DND-41 (cell line): ENCODE measurements around the gene STK11.

Experiments used
- ATAC-seq: fragments of 200-7000 bp; cut with Tn5 transposase; 3 replicates; pipeline ENCODE4 v1.9.1; 2021; ENCODE audit warnings: low read depth; ENCODE audit not compliant: insufficient read depth
- DNase-seq: peaks from one replicate; pipeline ENCODE4 v3.0.0-alpha.2; 2020
- H2AFZ ChIP-seq: 2 replicates; pipeline ENCODE4 v1.6.0; 2012; ENCODE audit warnings: low read depth, low read length
- H3K27ac ChIP-seq: 2 replicates; pipeline ENCODE4 v1.5.1; 2012; ENCODE audit warnings: low read length, inconsistent platforms
- H3K27me3 ChIP-seq: fragments of 200-600 bp; sonication (generic); 2 replicates; pipeline ENCODE4 v1.6.0; 2012; ENCODE audit warnings: low read length, mild to moderate bottlenecking, inconsistent platforms; ENCODE audit not compliant: insufficient read depth, poor library complexity
- H3K36me3 ChIP-seq: 2 replicates; pipeline ENCODE4 v1.5.1; 2012; ENCODE audit warnings: low read length, inconsistent platforms; ENCODE audit not compliant: insufficient read depth
- H3K4me1 ChIP-seq: 2 replicates; pipeline ENCODE4 v1.5.1; 2012; ENCODE audit warnings: mild to moderate bottlenecking, low read length; ENCODE audit not compliant: insufficient read depth
- H3K4me2 ChIP-seq: 2 replicates; pipeline ENCODE4 v1.6.0; 2012; ENCODE audit warnings: mild to moderate bottlenecking, moderate library complexity, low read length, inconsistent platforms; ENCODE audit not compliant: insufficient read depth
- H3K4me3 ChIP-seq, 2 experiments: fragments of 200-600 bp in 1 of 2; shearing (Covaris generic) in 1 of 2; 2 replicates each; pipeline ENCODE4 v1.5.1; 2012 to 2016; ENCODE audit warnings: inconsistent platforms in 2 of 2, low read length in 2 of 2, mild to moderate bottlenecking in 2 of 2, low read depth in 1 of 2, moderate library complexity in 1 of 2
- H3K79me2 ChIP-seq: 2 replicates; pipeline ENCODE4 v1.6.0; 2012; ENCODE audit warnings: low read length, inconsistent platforms; ENCODE audit not compliant: insufficient read depth
- H3K9ac ChIP-seq: 2 replicates; pipeline ENCODE4 v1.6.0; 2012; ENCODE audit warnings: low read depth, mild to moderate bottlenecking, inconsistent platforms, low read length, moderate library complexity
- H3K9me3 ChIP-seq: 2 replicates; pipeline ENCODE4 v1.5.1; 2012; ENCODE audit warnings: low read length, moderate library complexity, mild to moderate bottlenecking, inconsistent platforms; ENCODE audit not compliant: insufficient read depth, severe bottlenecking
- H4K20me1 ChIP-seq: 2 replicates; pipeline ENCODE4 v1.6.0; 2012; ENCODE audit warnings: low read length; ENCODE audit not compliant: insufficient read depth
- EZH2 ChIP-seq: IDR thresholded peaks from 3 replicates; pipeline ENCODE4 v1.6.1; 2012; ENCODE audit warnings: borderline replicate concordance, low read depth, mild to moderate bottlenecking, moderate library complexity, low read length, inconsistent platforms; ENCODE audit not compliant: severe bottlenecking
- TF ChIP-seq, protein P1 (sequence below): IDR thresholded peaks from 2 replicates; pipeline ENCODE4 v1.5.1; 2012; ENCODE audit warnings: borderline replicate concordance, low read length, moderate library complexity, mild to moderate bottlenecking; ENCODE audit not compliant: poor library complexity, severe bottlenecking; ENCODE audit errors: extremely low read depth

Gene STK11

GRCh38 chr19:1237027-1237659 is 31.6 kb downstream of the STK11 start:
- no peaks in the 10 kb centered on the region; the same call in 1 of the 2 replicates for H3K36me3 ChIP-seq
- peaks cover 6% of the 10 kb centered on the region for H3K27me3 ChIP-seq
- H3K4me2 ChIP-seq, result peak overlapping the region; percentile 77
- DNase-seq, result no peak
- H2AFZ ChIP-seq, result peak overlapping the region; percentile 37; the same call in 1 of the 2 replicates
- H3K27ac ChIP-seq, result no peak overlapping the region
- peaks cover 11% of the 10 kb centered on the region for H3K79me2 ChIP-seq
- H3K9ac ChIP-seq, result peak overlapping the region; percentile 59
- peak overlapping the region; percentile 9 to 59; a peak in 3 of 4 replicates for H3K4me3 ChIP-seq
- ATAC-seq, result no peak
- H3K4me1 ChIP-seq, result peaks cover 39% of the 10 kb centered on the region
- H4K20me1 ChIP-seq, result peaks cover under 1% of the 10 kb centered on the region; the same call in 1 of the 2 replicates
- TF ChIP-seq, protein P1, sequence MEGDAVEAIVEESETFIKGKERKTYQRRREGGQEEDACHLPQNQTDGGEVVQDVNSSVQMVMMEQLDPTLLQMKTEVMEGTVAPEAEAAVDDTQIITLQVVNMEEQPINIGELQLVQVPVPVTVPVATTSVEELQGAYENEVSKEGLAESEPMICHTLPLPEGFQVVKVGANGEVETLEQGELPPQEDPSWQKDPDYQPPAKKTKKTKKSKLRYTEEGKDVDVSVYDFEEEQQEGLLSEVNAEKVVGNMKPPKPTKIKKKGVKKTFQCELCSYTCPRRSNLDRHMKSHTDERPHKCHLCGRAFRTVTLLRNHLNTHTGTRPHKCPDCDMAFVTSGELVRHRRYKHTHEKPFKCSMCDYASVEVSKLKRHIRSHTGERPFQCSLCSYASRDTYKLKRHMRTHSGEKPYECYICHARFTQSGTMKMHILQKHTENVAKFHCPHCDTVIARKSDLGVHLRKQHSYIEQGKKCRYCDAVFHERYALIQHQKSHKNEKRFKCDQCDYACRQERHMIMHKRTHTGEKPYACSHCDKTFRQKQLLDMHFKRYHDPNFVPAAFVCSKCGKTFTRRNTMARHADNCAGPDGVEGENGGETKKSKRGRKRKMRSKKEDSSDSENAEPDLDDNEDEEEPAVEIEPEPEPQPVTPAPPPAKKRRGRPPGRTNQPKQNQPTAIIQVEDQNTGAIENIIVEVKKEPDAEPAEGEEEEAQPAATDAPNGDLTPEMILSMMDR, result no peak
- TF ChIP-seq EZH2, result peak; percentile 54
- no peaks in the 10 kb centered on the region for H3K9me3 ChIP-seq

DNA sequence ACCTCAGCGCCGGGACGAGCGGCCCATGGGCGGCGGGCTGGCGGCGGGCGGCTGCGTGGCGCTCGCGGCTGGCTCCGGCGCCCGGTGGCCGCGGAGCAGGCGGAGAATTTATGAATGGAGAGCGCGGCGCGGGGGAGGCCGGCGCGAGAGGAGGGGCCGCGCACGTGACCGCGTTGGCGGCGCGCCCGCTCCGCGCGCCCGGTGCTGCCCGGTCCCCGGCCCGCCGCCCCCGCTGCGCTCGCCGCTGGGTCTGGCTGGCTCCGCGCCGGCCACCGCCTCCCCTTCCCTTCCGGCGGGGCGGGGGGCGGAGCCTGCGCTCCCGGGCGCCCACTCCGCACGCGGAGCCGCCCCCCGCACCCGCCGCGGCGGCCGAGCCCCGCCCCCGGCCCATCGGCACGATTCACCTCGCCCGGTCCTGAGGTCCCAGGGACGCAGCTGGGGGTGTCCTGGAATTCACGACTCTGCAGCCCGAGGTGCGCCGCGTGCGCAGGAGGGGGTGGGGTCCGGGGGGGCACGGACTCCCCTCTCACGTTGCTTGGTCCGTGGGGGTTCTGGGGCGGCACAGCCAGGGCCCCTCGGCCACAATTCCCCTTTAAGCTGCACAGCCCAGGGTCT is 32.3 kb downstream of the STK11 start, which contains the start of gene CBARP:
TSS of gene CBARP (minus strand) at position 252 of the 615 bp plus-strand sequence. CDS start 1,905 bp downstream, outside the sequence.
- H3K27ac ChIP-seq, result no peak within 1 kb of the TSS
- no peaks in the 10 kb centered on the region; the same call in 1 of the 2 replicates for H3K36me3 ChIP-seq
- peaks cover 18% of the 10 kb centered on the region for H3K79me2 ChIP-seq
- H3K9ac ChIP-seq, result peak within 1 kb of the TSS; percentile 59
- ATAC-seq (0 out of 3 replicates have a peak, but pooled peaks have one; percentile 6), DNase-seq (peak; percentile 38)
- TF ChIP-seq, protein P1, result no peak
- TF ChIP-seq EZH2, result no peak
- peak within 1 kb of the TSS; percentile 55 for H2AFZ ChIP-seq
- peaks cover 6% of the 10 kb centered on the region for H3K27me3 ChIP-seq
- peaks cover 46% of the 10 kb centered on the region for H3K4me1 ChIP-seq
- peaks cover 5% of the 10 kb centered on the region; the same call in 1 of the 2 replicates for H4K20me1 ChIP-seq
- peak within 1 kb of the TSS; percentile 9 to 59; a peak in 3 of 4 replicates for H3K4me3 ChIP-seq
- no peaks in the 10 kb centered on the region for H3K9me3 ChIP-seq
- peak within 1 kb of the TSS; percentile 77 for H3K4me2 ChIP-seq

GRCh38 chr19:1238369-1239303 is 33.1 kb downstream of the STK11 start:
- H3K27me3 ChIP-seq, result peaks cover 6% of the 10 kb centered on the region
- H3K4me2 ChIP-seq, result peak overlapping the region; percentile 77
- peak overlapping the region; percentile 59; the same call in 1 of the 2 replicates for H3K9ac ChIP-seq
- peaks cover 54% of the 10 kb centered on the region for H3K4me1 ChIP-seq
- no peak for ATAC-seq
- TF ChIP-seq, protein P1, result no peak
- TF ChIP-seq EZH2, result no peak
- no peak overlapping the region for H3K27ac ChIP-seq
- H3K9me3 ChIP-seq, result no peaks in the 10 kb centered on the region
- peaks cover under 1% of the 10 kb centered on the region; the same call in 1 of the 2 replicates for H3K36me3 ChIP-seq
- H4K20me1 ChIP-seq, result peaks cover 7% of the 10 kb centered on the region; the same call in 1 of the 2 replicates
- H3K79me2 ChIP-seq, result peaks cover 25% of the 10 kb centered on the region
- no peak for DNase-seq
- H2AFZ ChIP-seq, result 0 out of 2 replicates have a peak overlapping the region, but pooled peaks have one; percentile 55
- H3K4me3 ChIP-seq, result peak overlapping the region in 1 of 2 experiments; percentile 59; a peak in 2 of 4 replicates
